H54 (cell line): ENCODE data around the gene PHACTR3.

Source experiments
- DNase-seq: peaks from one replicate; pipeline ENCODE4 v3.0.0; 2011; ENCODE audit warnings: low spot score, mixed read lengths; ENCODE audit not compliant: insufficient read length
- FAIRE-seq: peaks from 3 replicates; lab custom pipeline; 2011; peaks lifted over from hg19 to GRCh38; lab: Jason Lieb, UNC
- POLR2A ChIP-seq: IDR thresholded peaks from 2 replicates; pipeline ENCODE4 v1.6.1; 2011; ENCODE audit warnings: low read depth, mild to moderate bottlenecking, low read length

PHACTR3 gene

DNA sequence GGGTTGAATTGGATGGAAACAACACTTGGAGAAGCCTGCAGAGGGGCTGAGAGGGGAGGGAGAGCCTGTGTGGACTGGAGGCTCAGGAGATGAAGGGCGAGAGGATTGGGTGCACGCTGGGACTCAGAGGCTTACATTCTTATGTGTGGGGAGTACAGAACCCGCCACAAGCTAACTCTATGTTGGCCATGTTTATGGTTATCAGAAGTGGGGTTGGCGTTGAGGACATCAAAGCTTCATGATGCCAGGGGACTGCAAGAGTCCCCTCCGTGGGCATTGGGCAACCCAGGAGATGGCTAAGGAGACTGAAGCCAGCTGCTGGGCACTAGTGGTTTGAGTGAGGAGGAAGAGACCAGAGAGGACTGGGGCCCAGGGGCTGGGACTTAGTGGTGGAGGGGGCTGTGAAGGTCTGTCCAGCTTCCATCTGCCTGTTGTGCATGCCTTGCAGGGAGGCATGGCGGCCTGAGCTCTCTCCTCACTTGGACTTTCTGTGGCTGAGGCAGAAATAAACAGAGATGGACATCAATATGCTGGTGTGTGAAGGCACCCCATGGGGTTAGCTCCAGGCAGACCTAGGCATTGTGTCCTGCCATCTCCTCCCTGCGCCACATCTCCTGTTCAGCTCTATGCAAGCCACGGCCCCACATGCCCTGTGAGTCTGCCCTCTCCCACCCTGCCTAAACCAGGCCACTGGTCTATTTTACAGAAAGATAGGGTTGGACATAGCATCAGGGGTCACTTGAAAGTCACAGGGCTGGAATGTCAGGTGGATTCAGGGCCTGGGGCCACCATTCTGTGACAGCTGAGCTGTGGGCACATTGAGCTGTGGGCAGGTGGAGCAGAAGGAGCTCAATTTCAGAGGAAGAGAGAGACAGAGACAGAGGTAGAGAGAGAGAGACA, 61.6 kb downstream of the PHACTR3 start:
- no peak for TF ChIP-seq POLR2A
- FAIRE-seq (no peak), DNase-seq (no peak)

DNA sequence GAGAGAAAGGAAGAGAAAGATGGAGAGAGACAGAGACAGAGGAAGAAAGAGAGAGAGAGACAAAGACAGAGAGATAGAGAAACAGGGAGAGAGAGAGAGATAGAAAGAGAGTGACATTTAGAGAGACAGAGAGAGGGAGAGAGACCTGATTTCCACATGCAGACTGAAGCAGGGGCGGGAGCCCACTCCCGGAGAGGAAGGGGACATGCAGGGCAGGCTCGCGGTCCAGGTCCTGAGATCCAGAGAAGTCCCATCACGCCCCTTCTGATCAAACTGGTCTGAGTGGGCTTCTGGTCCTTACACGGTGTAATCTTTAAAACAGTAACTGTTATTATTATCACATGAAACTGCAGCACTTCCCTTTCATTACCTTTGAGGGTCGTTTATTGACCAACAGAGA, 62.2 kb downstream of the PHACTR3 start:
- no peak for TF ChIP-seq POLR2A
- FAIRE-seq (no peak), DNase-seq (no peak)

GRCh38 chr20:59667131-59667530, 62.8 kb downstream of the PHACTR3 start:
- FAIRE-seq (no peak), DNase-seq (no peak)
- TF ChIP-seq POLR2A = no peak

GRCh38 chr20:59667981-59668515, 63.7 kb downstream of the PHACTR3 start:
- no peak for TF ChIP-seq POLR2A
- no peak for DNase-seq
- FAIRE-seq = no peak

DNA sequence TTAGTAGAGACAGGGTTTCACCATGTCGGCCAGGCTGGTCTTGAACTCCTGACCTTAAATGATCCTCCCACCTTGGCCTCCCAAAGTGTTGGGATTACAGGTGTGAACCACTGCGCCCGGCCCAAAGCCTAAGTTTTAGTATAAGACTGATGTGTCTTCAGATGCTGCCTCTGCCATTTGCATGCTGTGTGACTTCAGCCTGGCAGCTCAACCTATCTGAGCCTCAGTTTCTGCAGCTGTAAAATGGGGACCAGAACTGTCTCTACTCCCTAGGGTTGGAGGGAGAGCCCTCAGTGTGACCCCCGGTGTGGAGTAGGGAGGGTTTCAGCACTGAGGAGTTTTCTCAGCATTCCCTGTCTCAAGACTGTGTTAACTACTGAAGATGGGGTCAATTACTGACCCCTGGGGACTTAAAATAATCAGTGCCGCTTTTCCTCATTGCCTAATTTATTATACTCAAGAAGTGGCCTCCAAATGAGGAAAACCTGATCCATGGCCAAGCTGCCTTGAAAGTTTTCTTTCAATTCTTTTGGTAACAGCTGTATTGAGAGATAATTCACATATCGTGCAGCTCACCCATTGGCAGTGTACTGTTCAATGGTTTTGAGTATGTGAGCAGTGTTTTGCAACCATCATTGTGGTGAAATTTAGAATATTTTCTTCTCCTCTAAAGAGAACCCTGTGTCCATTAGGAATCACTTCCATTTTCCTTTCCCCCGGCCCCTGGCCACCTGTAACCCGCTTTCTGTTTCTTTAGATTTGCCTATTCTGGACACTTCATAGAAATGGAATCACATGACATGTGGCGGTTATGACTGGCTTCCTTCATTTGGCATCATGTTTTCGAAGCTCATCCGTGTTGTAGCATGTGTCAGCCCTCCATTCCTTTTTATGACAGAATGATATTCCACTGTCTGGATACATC, 64.8 kb downstream of the PHACTR3 start:
- no peak for DNase-seq
- TF ChIP-seq POLR2A = no peak
- FAIRE-seq = no peak

- DNase-seq (no peak), FAIRE-seq (no peak)
- no peak for TF ChIP-seq POLR2A
Observed at GRCh38 chr20:59670786-59671492, 66.6 kb downstream of the PHACTR3 start.

- DNase-seq (no peak), FAIRE-seq (no peak)
- TF ChIP-seq POLR2A = no peak
Observed at GRCh38 chr20:59671661-59672471, 67.5 kb downstream of the PHACTR3 start.

- TF ChIP-seq POLR2A = no peak
- no peak for DNase-seq
- no peak for FAIRE-seq
Observed at GRCh38 chr20:59672576-59672975, 68.2 kb downstream of the PHACTR3 start.

DNA sequence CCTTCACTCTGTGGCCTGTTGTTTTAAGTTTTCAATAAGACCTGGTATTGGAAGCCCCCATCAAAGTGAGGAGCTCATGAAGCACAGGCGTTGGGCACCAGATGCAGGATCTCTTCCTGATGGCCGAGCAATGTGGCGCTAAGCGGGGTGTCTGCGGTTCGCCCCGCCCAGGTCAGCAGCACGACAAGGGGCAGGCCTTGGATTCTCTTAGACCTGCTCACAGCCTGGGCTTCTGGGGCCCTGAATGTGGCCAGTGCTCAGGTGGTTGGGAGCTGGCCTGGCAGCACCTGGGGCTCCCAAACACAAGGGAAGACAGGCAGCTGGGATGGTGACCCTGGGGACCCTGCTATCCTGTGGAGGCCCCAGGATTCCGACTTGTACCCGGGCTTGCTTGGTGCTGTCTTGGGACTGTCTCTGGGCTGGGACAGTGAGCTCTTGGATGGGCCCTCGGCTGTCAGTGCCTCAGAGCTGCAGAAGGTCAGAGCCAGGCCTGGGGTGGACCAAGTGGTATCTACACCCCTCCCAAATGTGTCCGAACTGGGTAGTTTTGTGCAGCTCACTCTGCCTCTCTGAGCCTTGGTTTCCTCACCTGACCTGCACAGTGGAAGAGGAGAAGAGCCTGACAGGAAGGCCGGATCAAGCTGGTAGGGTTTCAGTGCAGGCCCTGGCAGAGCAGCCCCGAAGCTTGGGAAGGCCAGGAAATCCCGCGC, 69.1 kb downstream of the PHACTR3 start:
- DNase-seq (no peak), FAIRE-seq (no peak)
- TF ChIP-seq POLR2A = no peak

DNA sequence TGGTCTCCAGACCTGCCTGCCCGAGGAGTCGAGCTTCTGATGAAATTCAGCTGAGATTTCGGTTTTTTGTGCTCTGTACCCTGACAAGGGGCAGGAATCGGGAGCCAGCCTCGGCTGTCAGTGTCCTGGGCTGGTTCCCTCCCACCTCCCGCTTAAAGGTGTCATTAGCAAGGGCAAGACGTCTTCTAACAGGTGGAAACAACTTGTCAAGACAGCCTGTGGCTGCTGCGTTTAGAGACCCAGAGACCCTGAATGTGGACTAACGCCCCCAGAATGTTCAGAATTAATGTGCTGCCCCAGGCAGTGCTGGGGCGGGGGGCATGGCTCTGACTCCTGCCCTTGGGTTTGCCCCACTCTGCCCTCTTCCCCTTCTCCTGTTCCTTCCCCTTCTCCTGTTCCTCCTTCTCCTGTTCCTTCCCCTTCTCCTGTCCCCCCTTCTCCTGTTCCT, 69.7 kb downstream of the PHACTR3 start:
- FAIRE-seq (no peak), DNase-seq (no peak)
- no peak for TF ChIP-seq POLR2A

DNA sequence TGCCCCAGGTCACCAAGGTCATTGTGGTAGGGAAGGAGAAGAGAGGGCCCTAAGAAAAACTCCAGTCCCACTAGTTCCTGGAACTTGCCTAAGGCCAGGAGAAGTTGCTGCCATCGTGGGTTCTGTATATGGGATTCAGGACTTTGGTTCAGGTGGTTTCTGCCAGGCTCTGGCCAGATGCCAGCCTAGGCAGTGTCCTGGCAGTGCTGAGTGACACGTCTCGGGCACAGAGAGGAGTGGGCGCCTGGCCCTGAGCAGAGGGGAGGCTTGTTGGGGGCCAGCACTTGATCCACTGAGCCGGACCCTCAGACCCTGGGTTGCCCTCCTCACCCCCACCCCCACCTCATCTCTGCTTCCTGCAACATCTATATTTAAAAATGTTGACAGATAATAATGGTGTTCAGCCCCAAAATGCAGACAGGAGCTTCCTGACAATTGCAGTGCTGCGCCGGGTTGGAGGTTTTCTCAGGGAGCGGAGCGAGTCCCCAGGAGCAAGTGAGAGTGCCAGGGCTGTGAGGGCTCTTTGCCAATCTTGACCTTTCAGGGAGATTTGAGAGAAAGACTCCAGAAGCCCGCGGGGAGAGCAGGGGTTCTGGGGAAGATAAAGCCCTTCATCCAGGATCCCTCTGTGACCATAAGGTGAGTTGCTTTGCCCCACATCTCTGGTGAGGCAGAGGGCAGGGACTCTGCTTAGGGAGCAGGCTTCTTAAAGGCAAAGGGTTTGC, 71.9 kb downstream of the PHACTR3 start:
- no peak for DNase-seq
- TF ChIP-seq POLR2A = no peak
- no peak for FAIRE-seq

DNA sequence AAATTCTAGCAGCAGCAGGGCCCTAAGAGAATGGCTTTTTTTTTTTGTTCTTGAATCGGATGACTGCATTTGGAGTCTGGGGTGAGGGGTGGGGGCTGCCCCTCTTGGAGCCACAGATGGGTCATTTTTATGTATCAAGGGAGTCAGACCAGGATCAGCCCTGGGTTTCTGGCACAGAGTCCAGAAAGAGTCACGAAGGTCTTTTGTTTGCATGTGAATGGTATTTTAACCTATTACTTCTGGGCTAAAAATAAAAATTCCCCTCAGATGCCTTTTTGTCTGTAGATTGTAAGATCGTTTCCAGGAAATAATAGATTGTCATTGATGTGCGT, 72.5 kb downstream of the PHACTR3 start:
- DNase-seq = no peak
- FAIRE-seq = no peak
- no peak for TF ChIP-seq POLR2A
